Kasumi-1 (cell line): ENCODE measurements around the gene DPY19L1.
A peak's percentile ranks its signal among the peaks of the same experiment; 100 is the strongest.
"Not testable (repeated sequence)": the region's sequence is repeated elsewhere in the genome, so short reads cannot be mapped to it uniquely, and the experiment has no call there.

ENCODE experiments used
- DNase-seq, 2 experiments: peaks; one replicate each; lab custom pipeline; 2025; lab: John Stamatoyannopoulos, UW

Gene DPY19L1

DNA sequence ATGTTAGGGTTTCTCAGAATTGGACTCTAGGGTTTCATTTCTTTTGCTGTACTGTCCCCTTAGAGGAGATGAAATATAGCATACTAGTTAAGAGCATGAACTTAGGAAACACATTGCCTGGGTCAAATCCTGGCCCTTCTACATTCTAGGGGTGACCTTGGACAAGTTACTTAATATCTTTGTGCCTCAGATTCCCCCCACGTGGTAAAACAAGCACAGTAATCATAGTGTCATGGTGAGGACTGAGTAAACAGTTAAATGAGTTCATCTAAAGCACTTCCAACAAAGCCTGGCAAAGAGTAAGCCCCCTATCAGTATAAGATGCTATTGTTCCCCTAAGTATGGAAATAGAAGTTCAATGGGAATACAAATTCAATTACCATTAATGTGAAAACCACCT lies 5.1 kb downstream of the DPY19L1 start:
- DNase-seq, result no peak

DNA sequence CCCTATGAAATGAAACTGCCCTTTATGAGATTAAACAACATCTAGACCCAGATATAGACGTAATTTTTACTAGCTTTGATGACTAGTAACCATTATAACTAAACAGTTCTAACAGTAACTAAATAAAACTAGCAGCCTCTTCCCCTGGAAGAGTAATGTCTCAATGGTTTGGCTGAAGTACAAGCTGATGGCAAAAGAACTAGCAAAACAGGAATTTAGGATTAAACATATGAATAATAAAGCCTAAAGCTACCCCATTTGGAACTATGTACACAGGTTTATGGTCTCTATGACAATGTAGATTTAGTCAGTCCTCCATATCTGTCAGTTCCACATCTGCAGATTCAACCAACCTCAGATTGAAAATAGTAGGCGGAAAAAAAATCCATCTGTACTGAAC lies 6.4 kb downstream of the DPY19L1 start:
- no peak for DNase-seq

DNA sequence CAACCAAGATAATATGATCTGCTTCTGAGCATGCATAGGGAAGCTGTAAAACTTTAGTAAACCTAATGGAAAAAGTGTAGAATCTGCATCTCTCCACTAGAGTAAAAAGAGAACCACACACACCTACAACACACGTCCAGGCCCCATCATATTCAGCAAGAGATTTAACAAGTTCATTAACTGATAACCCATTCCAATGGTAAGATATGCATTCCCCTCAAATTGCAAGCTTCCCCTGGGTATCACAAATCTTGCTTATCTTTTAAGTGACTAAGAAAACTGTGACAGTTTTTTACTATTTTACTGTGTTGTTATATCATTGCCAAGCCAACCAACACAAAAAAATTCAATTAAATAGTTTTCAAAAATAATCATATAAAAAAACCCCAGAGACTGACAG lies 8.0 kb downstream of the DPY19L1 start:
- no peak for DNase-seq

DNA sequence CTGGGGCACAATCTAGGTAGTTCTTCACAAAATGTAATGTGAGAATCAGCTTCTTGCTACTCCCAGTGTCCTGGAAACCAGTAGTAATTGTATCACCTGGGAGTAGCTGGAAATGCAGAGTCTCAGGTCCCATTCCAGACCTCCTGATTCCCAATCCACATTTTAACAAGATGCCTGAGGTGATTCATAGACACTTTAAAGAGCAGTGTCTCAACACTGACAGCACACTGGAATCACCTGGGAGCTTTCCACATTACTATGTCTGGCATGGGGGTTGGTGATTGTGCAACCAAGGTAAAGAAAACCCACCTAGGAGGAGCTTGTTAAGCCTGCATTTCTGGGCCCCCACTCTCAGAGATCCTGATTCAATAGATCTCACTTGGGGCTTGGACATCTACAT lies 11.1 kb downstream of the DPY19L1 start:
- no peak for DNase-seq

DNA sequence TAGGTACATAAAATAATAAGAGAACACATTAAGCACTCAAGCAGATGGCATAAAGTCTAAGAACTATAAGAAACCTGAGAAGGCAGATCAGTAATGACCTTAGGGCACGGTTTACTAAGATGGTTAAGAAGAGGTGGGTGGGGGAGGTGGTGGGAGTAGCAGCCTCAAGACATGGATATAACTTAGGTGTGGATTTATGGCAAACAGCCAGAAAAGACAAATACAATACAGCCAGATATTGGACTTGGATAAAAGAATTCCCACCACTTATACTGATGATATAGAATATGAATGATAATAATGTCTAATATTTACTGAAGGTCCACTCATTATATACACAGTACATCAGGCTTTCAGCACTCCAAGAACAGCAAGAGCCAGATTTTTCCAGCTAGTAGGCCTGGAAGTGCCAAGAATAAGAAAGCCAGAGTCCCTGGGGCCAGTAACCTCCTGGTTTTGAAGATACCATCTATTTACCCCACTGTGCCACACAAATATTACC lies 11.9 kb downstream of the DPY19L1 start:
- no peak for DNase-seq

DNA sequence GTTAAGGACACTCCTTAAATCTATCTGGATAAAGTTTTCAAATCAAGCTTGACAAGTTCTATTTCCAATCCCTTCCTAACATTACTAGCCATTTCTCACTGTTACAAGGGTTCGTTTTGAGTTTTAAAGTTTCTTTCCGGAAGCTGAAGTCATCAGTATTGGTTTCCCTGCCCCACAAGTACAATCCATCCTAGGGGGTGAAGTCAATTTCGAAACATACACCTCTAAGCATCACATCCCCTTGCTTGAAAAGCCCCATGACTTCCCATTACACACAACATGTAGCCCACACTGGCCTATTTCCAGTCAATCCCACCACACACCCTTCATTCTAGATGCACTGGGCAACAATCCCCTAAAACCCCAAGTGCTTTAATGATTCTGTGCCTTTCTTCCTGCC lies 13.0 kb downstream of the DPY19L1 start:
- DNase-seq, result no peak

DNA sequence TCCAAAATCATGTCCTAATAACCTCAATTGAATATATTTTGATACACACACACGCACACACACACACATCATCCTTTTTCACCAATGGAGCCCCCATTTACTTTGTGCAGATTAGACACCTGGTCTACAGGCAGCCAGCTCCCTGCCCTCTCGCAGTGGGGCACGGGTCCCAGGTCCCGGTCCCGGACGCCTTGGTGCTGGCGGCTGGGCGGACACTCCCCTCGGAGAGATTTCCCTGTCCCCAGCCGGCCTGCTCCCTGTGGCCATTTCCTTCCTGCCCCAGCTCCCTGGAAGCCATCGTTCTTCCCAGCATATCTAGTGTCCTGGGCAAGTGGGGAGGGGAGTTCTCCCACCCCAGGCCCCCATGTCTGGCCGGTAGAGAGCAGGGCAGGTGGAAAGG lies 14.6 kb downstream of the DPY19L1 start:
- no peak for DNase-seq

DNA sequence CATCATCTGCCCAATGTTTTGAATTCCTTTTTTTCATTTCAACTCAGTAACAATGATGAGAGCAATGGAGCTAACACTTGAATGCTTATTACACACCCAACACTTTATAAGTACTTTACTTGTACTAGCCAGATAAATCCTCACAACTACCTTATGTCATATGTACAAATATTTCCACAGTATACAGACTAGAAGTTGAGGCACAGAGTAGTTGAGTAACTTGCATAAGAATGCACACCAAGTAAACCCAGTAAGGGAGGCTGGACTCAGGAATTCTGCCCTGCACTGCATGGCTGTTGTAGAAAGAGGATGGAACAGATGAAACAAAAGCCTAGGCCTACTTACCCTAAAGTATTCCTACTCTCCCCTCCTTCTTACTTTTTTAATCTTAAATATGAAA lies 15.8 kb downstream of the DPY19L1 start:
- DNase-seq, result no peak

DNA sequence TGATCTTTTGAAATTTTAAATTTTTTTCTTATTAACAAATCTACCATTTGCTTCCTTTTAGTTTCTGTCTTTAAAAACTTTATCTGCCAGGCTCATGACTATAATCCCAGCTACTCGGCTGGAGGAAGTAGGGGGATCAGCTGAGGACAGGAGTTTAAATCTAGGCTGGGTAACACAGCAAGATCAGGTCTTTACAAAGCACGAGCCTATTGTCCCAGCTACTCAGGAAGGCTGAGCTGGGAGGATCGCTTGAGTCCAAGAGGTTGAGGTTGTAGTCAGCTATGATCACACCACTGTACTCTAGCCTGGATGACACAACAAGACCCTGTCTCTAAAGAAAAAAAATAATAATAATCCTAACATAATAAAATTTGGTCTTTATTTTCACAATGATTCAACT lies 17.5 kb downstream of the DPY19L1 start:
- DNase-seq, result no peak

DNA sequence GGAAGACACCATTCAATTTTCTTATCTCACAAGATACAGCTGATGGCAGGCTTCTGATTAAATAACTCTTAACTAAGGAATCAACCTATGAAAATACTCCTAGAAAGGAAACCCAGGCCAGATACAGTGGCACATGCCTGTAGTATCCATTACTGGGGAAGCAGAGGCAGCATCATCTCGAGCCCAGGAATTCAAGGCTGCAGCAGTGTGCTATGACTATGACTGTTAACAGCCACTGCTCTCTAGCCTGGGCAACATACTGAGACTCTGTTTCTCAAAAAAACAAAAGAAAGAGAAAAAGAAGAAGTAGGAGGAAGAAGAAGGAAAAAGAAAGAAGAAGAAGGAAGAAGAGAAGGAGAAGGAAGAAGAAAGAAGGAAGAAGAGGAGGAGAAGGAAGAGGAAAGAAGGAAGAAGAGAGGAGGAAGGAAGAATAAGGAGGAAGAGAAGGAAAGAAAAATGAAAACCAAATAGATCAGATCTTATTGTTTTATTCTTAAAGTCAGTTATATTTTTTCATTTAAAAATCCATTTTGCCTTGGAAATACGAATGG lies 18.0 kb downstream of the DPY19L1 start:
- DNase-seq, result no peak

DNA sequence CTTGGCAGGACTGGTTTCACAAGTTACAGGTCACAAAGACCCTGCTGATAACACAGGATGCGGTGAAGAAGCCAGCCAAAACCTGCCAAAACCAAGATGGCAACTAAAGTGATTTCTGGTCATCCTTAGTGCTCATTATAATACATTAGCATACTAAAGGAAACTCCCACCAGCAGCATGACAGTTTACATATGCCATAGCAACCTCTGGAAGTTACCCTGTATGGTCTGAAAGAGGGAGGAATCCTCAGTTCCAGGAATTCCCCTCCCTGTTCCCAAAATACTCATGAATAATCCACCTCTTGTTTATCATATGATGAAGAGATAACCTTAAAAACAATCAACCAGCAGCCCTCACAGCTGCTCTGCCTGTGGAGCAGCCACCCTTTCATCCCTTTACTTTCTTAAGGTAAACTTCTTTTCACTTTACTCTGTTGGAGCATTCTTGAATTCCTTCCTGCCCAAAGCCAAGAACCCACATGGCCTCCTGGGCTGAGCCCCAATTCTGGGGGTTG lies 21.9 kb downstream of the DPY19L1 start:
- DNase-seq, result no peak

DNA sequence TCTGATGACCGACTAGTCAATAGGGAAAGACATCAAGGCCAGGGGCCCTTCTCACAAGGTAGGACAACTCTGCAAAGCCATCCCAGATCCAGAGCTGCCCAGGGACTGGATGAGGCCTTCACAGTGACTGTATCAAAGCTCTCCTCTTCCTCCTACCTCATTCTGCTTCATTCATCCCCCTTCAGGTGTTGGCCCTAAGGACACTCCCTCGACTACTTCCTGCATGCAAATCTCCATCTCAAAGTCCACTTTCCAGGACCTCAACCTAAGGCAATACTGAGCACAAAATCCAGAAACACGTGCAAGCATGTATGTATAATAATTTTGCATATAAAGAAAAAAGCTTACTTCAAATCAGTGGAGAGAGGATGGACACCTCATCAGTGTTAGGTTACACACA lies 25.1 kb downstream of the DPY19L1 start:
- no peak for DNase-seq

DNA sequence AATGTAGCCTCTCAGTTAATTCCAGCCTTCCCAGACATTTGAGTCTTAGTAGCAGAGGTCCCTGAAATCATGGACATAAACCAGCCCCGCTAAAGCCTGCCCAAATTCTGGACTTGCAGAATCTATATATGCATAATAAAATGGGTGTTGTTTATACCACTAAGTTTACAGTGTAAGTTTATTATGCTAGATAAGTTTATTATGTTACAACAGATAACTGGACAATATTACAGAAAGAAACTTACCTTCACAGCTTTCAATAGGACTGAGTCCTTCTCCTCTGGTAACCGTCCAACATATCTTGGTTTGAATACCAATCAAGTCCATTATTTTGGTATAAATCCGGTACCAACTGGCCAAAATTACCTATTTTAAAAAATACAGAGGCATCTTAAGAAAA lies 26.2 kb downstream of the DPY19L1 start:
- DNase-seq, result no peak

DNA sequence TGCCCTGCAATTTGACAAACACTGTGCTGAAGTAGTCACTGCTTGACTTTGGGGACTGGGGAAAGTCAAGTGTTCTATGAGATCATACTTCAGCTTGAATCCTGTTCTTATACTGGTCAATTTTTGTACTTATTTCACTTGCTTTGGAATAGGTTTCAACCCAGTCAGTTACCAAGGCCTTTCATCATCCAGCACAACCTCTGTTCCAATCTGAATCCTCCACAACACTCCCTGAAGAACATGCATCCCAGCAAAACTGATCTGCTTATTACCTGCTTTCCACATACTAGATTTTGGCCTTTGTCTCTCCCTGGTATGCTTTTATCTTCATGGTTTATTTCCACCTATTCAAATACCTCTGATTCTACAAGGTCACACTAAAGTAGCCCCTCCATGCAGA lies 29.5 kb downstream of the DPY19L1 start:
- DNase-seq, result no peak

DNA sequence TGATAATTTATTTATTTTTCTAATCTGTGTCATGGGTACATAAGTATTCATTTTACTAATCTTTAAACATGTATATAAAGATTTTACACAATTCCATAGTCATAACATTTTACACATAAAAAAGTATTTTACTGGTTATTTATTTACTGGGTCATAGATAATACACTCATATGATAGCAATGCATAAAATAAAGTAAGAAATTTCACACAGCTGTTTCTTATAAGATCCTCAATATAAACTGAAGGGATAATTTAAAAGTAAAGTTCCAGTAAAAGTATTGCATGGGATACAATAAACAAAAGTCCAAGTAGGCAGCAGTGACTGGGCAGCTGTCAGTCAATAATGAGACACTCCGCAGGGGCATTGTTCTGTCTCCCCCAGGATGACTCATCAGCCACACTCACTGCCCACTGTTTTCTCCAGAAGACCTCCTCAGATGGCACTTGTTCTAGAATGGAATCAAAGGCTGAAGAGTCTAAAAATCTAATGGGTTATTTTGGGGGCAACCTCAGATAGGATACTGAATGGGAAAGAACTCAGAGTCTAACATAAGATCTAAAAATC lies 32.7 kb downstream of the DPY19L1 start:
- DNase-seq, result no peak

DNA sequence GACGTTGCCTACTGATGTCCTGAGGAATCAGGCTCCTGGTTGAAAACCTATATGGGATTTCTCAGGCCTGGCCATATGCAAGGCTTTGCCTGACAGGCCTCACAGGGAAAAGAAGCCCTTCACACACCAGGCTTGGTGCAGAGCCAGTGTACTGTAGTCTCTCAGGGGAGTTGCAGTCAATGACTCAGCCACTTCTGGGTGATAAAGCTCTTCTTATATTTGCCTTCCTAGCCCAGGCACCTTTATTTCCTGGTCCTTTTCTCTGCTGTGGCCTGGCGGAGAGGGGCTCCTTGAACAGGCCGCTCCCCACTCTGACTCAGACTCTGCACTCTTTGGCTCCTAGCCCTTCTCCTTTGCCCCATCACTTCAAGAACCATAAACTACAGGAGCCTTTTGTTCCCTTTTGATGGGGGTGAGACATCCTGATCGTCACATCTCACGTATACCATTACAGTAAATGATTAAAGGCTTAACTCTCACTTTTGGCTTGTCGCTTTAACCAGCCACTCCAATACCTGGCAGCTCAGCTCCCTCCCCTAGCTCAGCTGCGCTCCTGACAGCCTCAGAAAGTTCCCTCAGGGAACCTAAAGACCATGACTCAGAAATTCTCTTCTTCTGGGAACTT lies 33.5 kb downstream of the DPY19L1 start:
- no peak for DNase-seq

DNA sequence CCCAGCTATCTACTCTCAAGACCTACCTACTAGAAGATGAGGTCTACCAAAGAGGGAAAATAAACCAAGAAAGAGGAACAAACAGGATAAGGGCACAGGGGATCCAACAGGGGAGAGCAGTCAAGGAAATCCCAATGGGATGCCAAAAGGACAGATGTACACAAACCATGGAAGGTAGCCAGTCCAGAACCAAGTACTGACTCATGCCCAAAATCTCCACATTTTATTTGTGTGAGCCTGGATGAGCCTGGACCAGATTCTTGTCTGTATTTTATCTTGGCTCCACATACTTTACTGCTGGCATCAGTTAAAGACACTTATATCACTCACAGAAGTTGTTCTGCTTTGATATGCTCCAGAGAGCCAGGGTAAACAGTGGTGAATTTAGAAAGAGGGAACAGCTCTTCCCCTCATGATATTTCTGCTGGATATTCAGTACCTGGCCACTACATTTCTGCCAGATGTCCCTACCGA lies 34.1 kb downstream of the DPY19L1 start:
- DNase-seq, result not testable (repeated sequence)

DNA sequence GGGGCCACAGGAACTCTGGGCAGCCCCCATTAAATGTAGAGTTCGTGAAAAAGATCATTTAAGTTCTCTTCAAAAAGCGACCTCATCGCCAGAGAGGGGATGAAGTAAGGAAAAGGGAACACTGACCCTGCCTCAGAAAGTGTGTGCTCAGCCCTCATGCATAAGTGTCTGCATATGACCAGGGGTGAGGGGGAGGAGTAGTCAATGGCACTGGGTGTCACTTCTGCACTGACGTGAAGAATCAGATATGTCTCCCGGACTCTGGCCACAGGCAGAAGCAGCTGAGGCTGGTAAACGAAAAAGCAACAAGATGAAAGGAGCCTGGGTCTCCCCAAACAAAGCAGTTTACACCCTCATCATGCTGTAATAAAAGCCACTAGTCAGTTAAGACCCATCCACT lies 39.0 kb downstream of the DPY19L1 start:
- not testable (repeated sequence) for DNase-seq

DNA sequence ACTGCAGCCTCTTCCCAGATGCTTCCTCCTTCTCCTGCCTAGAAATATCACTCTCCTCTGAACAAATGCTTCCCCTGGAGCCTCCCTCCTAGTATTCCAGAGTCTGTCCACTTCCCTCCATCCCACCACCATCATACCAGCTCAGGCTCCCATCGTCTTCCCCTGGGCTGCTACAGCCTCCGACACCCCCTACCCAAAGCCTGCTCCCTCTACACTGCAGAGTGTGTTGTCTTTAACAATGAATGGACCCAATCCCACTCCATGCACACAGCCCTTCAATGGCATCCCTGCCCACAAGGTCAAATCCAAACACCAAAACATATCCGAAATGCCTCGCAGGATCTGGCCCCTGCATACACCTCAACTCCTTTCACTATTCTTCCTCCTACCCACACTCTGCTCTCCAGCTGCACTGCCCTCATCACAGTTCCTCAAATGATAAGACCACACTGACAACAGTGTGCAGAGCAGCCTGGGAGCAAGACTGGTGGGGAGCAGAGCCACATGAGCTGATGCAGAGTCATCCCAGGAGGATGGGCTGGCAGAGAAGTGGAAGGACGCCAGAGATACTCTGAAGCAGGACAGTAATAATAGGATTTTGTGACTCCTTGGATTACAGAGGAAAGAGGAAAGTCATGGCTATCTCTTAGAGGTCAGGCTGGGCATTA lies 40.7 kb downstream of the DPY19L1 start:
- peak; percentile 68 to 82 for DNase-seq

DNA sequence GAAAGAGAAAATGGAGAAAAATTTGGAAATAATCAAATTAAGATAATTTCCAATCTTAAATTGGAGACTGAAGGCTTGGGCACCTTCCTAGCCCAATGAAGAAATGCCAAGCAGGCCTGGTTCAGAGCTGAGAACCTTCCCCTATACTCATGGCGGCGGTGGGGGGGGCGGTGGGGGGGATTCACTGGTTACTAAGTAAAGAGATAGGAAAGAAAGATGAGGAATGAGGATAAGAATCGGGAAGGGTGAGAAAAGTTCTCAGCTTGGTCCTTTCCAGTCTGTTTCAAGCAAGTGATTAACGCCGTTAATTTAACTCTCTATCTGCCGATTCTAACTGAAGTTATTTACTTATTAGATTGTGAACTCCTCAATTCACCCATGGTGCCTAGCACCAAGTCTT lies 41.5 kb downstream of the DPY19L1 start:
- no peak for DNase-seq

DNA sequence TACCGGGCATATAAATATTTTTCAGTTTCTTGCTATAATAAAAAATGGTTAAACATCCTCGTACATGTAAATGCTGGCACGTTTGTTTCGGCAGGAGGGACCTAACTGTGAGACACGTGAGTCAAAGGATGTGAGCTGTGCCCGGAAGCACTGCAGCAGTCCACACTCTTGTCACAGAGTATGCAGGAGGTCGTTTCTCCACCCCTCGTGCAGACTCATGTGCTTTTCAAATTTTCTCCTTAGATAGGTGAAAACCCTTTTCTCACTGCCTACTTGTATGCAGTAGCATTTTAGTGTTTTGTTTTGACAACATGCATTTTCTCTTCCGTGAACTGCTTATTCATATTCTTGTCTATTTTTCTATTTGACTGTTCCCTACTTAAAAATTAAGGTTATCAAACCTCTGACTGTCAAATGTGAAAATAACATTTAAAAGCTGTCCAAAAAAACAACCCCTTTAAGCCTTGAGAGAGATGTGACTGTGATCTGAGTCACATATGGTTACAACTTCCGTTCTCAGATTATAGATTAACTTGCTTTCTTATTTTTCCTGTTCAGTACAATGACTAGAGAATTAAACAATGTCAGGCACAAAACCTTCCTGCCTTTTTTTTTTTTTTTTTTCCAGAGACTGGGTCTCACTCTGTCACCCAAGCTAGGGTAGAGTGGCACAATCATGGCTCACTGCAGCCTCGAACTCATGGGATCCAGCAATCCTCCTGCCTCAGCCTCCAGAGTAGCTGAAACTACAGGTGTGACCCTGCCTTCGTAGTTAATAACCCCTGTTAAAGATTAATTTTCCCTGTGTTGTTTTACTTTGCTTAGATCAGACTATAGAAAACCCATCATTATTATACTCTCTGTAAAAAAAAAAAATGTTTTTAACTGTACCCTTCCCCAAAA lies 45.1 kb downstream of the DPY19L1 start:
- DNase-seq, result no peak
